ENCODE measurements around the gene TAS2R3.
A peak's percentile ranks its signal among the peaks of the same experiment; 100 is the strongest.

The TAS2R3 gene

DNA sequence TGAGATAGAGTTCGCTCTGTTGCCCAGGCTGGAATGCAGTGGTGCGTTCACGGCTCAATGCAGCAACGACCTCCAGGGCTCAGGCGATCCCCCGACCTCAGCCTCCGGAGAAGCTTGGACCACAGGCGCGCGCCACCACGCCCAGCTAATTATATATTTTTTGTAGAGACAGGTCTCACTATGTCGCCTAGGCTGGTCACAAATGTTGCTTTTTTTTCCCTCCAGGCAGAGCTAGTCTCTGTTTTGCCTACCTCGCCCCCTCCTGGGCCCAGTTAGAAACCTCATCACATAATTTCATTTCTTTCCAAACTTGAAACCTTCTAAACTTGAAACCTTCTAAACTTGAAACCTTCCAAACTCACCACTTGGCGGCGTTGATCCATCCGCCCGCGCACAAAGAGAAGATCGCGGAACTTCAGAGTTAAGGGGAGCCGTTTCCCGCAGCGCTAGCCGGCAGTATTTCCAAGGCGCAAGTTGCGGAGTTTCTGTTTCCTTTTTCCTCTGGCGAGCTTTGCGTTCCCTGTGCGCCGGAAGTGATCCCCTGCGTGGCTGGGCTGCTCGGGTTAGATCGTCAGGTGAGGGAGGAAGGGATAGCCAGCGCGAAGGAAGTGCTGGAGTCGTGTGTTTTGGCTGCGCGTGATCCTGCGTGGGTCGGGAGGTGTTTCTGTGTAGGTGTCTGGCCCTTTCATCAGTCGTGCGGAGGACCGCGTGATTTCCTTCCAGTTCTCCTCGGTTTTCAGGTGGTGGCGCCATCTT is 25.9 kb upstream of the TAS2R3 start, which contains the start of gene SSBP1:
SSBP1 (plus strand) TSS at position 523 of the 756 bp plus-strand sequence. CDS start 809 bp downstream, outside the sequence.
- TF ChIP-seq TCF12 (IDR thresholded peaks at IDR 0.05; ENCODE audit: low read depth) (peak; percentile 88), CEBPB (IDR thresholded peaks at IDR 0.05) (no peak), EGR1 (IDR thresholded peaks at IDR 0.05) (peak; percentile 78), YY1 (IDR thresholded peaks at IDR 0.05; ENCODE audit: low read depth) (peak; percentile 87), ZBTB7A (IDR thresholded peaks at IDR 0.05; ENCODE audit: low read depth) (peak; percentile 21; the same call in 1 of the 2 replicates), RAD21 (IDR thresholded peaks at IDR 0.05; ENCODE audit: low read depth) (peak; percentile 42), CREB1 (IDR thresholded peaks at IDR 0.05; ENCODE audit: low read depth) (peak; percentile 77), TEAD4 (IDR thresholded peaks at IDR 0.05) (0 out of 2 replicates have a peak, but pooled peaks have one; percentile 45), NFIC (IDR thresholded peaks at IDR 0.05) (no peak), EP300 (IDR thresholded peaks at IDR 0.05; ENCODE audit: borderline replicate concordance) (peak; percentile 48; the same call in 1 of the 2 replicates), FOXM1 (IDR thresholded peaks at IDR 0.05; ENCODE audit: borderline replicate concordance, low read depth) (peak; percentile 67; the same call in 1 of the 2 replicates), TAF1 (IDR thresholded peaks at IDR 0.05; ENCODE audit: low read depth) (peak; percentile 87)
- TF ChIP-seq, protein P1, sequence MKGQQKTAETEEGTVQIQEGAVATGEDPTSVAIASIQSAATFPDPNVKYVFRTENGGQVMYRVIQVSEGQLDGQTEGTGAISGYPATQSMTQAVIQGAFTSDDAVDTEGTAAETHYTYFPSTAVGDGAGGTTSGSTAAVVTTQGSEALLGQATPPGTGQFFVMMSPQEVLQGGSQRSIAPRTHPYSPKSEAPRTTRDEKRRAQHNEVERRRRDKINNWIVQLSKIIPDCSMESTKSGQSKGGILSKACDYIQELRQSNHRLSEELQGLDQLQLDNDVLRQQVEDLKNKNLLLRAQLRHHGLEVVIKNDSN (IDR thresholded peaks at IDR 0.05), result peak; percentile 60
- TF ChIP-seq, protein P2, sequence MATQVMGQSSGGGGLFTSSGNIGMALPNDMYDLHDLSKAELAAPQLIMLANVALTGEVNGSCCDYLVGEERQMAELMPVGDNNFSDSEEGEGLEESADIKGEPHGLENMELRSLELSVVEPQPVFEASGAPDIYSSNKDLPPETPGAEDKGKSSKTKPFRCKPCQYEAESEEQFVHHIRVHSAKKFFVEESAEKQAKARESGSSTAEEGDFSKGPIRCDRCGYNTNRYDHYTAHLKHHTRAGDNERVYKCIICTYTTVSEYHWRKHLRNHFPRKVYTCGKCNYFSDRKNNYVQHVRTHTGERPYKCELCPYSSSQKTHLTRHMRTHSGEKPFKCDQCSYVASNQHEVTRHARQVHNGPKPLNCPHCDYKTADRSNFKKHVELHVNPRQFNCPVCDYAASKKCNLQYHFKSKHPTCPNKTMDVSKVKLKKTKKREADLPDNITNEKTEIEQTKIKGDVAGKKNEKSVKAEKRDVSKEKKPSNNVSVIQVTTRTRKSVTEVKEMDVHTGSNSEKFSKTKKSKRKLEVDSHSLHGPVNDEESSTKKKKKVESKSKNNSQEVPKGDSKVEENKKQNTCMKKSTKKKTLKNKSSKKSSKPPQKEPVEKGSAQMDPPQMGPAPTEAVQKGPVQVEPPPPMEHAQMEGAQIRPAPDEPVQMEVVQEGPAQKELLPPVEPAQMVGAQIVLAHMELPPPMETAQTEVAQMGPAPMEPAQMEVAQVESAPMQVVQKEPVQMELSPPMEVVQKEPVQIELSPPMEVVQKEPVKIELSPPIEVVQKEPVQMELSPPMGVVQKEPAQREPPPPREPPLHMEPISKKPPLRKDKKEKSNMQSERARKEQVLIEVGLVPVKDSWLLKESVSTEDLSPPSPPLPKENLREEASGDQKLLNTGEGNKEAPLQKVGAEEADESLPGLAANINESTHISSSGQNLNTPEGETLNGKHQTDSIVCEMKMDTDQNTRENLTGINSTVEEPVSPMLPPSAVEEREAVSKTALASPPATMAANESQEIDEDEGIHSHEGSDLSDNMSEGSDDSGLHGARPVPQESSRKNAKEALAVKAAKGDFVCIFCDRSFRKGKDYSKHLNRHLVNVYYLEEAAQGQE (IDR thresholded peaks at IDR 0.05; ENCODE audit: low read depth), result no peak
- TF ChIP-seq, protein P3, sequence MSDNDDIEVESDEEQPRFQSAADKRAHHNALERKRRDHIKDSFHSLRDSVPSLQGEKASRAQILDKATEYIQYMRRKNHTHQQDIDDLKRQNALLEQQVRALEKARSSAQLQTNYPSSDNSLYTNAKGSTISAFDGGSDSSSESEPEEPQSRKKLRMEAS (IDR thresholded peaks at IDR 0.05), result peak; percentile 91

DNA sequence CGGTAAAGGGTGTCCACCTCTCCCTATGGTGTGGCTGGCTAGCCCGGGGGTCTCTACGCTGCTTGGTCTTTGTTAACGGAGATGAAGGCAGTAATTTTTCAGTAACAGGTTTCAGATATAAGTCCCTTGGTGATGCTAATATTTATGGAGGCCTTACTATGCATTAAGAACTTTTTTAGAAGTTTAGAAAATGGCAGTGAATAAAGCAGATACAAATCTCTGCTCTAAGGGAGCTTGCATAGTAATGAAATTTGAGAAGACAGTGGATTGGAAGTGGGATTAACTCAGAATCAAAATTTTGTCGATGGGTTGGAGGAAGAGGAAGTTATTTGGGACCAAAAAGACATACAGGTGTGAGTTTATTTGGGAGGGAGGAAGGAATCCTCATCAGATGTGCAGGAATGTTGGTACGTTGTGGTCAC is 25.3 kb upstream of the TAS2R3 start:
- no peak; the same call in 1 of the 2 replicates for TF ChIP-seq ZBTB7A (IDR thresholded peaks at IDR 0.05; ENCODE audit: low read depth)
- TF ChIP-seq YY1 (IDR thresholded peaks at IDR 0.05; ENCODE audit: low read depth), result peak; percentile 64; the same call in 1 of the 2 replicates

DNA sequence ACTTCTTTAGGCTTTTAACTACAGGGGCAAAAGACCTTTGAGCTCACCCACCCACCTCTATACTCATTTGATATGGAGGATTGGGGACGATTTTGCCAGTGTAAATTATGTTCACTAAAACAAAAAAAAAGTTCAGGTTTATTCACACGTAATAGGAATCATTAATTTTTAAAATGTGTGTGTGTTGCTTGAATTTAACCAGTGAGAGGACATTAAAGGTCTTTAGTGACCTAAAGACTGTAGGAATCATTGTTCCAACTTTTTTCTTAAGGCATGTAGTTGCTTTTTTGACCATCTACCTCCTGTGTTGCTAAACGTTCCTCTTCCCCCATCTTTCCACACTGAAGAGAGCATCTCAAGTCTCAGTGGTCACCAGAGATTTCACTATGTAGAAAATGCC is 24.6 kb upstream of the TAS2R3 start:
- no peak for TF ChIP-seq EGR1 (IDR thresholded peaks at IDR 0.05)
- TF ChIP-seq NFIC (IDR thresholded peaks at IDR 0.05), result no peak
- TF ChIP-seq, protein P2 (IDR thresholded peaks at IDR 0.05; ENCODE audit: low read depth), result no peak
- TF ChIP-seq, protein P1 (IDR thresholded peaks at IDR 0.05), result no peak
- TF ChIP-seq RAD21 (IDR thresholded peaks at IDR 0.05; ENCODE audit: low read depth), result no peak
- TF ChIP-seq CEBPB (IDR thresholded peaks at IDR 0.05), result no peak
- TF ChIP-seq, protein P3 (IDR thresholded peaks at IDR 0.05), result no peak
- no peak for TF ChIP-seq TCF12 (IDR thresholded peaks at IDR 0.05; ENCODE audit: low read depth)
- TF ChIP-seq ZBTB7A (IDR thresholded peaks at IDR 0.05; ENCODE audit: low read depth), result no peak
- no peak for TF ChIP-seq TEAD4 (IDR thresholded peaks at IDR 0.05)
- no peak for TF ChIP-seq TAF1 (IDR thresholded peaks at IDR 0.05; ENCODE audit: low read depth)
- TF ChIP-seq YY1 (IDR thresholded peaks at IDR 0.05; ENCODE audit: low read depth), result no peak
- TF ChIP-seq EP300 (IDR thresholded peaks at IDR 0.05; ENCODE audit: borderline replicate concordance), result no peak
- TF ChIP-seq CREB1 (IDR thresholded peaks at IDR 0.05; ENCODE audit: low read depth), result no peak
- no peak for TF ChIP-seq FOXM1 (IDR thresholded peaks at IDR 0.05; ENCODE audit: borderline replicate concordance, low read depth)

DNA sequence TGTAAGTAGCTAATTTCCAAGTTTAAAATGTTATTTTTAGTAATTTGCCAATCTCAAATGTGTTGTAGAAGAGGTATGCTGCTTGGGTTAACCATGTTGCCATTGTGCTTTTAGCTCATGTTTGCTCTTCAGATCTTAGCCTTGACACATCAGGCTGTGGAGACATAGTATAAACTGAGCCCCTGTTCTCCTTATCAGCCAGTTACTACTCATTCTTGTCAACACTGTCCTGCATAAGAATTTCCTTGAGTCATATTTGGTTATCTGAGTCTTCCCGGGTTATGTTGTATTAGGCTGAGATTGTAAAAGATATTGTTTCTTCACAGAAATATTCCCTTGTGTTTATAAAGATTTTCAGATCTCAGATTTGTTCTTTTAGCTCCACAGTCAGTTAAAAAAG is 21.7 kb upstream of the TAS2R3 start:
- TF ChIP-seq RAD21 (IDR thresholded peaks at IDR 0.05; ENCODE audit: low read depth) (no peak), EP300 (IDR thresholded peaks at IDR 0.05; ENCODE audit: borderline replicate concordance) (no peak), CEBPB (IDR thresholded peaks at IDR 0.05) (no peak), EGR1 (IDR thresholded peaks at IDR 0.05) (no peak), TCF12 (IDR thresholded peaks at IDR 0.05; ENCODE audit: low read depth) (no peak), TEAD4 (IDR thresholded peaks at IDR 0.05) (no peak), TAF1 (IDR thresholded peaks at IDR 0.05; ENCODE audit: low read depth) (no peak), CREB1 (IDR thresholded peaks at IDR 0.05; ENCODE audit: low read depth) (no peak), FOXM1 (IDR thresholded peaks at IDR 0.05; ENCODE audit: borderline replicate concordance, low read depth) (no peak), ZBTB7A (IDR thresholded peaks at IDR 0.05; ENCODE audit: low read depth) (no peak), YY1 (IDR thresholded peaks at IDR 0.05; ENCODE audit: low read depth) (no peak), NFIC (IDR thresholded peaks at IDR 0.05) (no peak)
- TF ChIP-seq, protein P2 (IDR thresholded peaks at IDR 0.05; ENCODE audit: low read depth), result no peak
- TF ChIP-seq, protein P3 (IDR thresholded peaks at IDR 0.05), result no peak
- TF ChIP-seq, protein P1 (IDR thresholded peaks at IDR 0.05), result no peak

All from Ishikawa (cell line).